Uterus (tissue), 2 donors: Measurements from ENCODE around the gene PKD1.

ENCODE experiments used
- POLR2A ChIP-seq, 2 donors: fragments of 450-650 bp; IDR thresholded peaks; one replicate each; pipeline ENCODE4 v1.6.1; 2016; ENCODE audit warnings: antibody characterized with exemption in 2 of 2, mild to moderate bottlenecking in 1 of 2, moderate library complexity in 1 of 2
- TF ChIP-seq, protein P1 (sequence below), 4 experiments: fragments of 200-600 bp in 2 of 4; fragments of 450-650 bp in 2 of 4; sonication (generic) in 2 of 4; IDR thresholded peaks; one replicate each; pipeline ENCODE4 v1.5.1; 2016 to 2019; ENCODE audit warnings: antibody characterized with exemption in 4 of 4, mild to moderate bottlenecking in 2 of 4, moderate library complexity in 1 of 4

DNA sequence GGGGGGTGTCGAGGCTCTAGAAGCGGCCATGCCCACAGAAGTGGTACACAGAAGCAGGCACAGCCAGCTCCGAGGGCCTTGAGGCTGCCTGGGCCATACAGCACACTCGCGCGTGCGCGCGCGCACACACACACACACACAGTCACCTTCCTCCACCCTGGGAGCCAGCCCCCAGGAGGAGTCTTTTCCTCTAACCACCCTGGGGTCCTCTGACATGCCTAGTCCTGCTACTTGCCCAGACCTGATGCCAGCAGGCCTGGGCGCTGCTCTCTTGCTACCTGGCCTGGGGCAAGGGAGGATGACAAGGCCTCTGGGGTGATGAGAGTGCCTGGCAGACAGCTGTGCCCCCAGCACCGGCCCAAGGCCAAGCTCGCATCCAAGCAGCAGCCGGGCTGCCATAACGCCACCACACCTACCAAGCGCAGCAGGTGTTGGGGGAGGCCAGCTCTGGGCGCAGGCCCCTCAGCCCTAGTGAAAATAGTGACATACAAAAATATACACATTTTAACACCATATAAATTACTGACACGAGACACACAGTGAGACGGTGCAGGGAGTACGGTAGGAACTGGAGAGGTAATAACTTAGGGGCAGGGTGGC, 46.8 kb downstream of the PKD1 start:
- no peak for TF ChIP-seq POLR2A (IDR thresholded peaks at IDR 0.05)
- TF ChIP-seq, protein P1, sequence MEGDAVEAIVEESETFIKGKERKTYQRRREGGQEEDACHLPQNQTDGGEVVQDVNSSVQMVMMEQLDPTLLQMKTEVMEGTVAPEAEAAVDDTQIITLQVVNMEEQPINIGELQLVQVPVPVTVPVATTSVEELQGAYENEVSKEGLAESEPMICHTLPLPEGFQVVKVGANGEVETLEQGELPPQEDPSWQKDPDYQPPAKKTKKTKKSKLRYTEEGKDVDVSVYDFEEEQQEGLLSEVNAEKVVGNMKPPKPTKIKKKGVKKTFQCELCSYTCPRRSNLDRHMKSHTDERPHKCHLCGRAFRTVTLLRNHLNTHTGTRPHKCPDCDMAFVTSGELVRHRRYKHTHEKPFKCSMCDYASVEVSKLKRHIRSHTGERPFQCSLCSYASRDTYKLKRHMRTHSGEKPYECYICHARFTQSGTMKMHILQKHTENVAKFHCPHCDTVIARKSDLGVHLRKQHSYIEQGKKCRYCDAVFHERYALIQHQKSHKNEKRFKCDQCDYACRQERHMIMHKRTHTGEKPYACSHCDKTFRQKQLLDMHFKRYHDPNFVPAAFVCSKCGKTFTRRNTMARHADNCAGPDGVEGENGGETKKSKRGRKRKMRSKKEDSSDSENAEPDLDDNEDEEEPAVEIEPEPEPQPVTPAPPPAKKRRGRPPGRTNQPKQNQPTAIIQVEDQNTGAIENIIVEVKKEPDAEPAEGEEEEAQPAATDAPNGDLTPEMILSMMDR (IDR thresholded peaks at IDR 0.05), result no peak
